ENCODE data around the gene SNX9.

The SNX9 gene

DNA sequence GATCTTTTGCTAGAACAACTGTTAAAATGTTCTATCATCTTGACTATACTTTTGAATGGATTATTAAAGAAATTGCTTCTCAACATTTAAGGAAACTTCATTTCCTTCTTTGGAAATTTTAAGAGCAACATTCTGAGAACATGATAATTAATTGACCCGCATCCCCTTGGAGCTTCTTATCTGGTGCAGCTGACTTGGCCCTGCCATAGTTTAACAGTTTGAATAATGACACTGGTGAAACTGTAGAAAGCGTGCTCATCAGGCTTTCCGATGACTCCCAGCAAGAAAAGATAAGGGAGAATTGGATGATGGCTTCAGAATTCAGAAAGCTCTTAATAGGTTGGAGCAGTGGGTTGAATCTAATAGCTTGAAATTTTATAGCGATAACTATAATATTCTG is 38.1 kb downstream of the SNX9 start:
- no peak for DNase-seq

- no peak for DNase-seq
Observed at GRCh38 chr6:157861814-157862213, 38.8 kb downstream of the SNX9 start.

- no peak for DNase-seq
Observed at GRCh38 chr6:157862706-157863105, 39.7 kb downstream of the SNX9 start.

- DNase-seq, result no peak
Observed at GRCh38 chr6:157864185-157864761, 41.2 kb downstream of the SNX9 start.

DNA sequence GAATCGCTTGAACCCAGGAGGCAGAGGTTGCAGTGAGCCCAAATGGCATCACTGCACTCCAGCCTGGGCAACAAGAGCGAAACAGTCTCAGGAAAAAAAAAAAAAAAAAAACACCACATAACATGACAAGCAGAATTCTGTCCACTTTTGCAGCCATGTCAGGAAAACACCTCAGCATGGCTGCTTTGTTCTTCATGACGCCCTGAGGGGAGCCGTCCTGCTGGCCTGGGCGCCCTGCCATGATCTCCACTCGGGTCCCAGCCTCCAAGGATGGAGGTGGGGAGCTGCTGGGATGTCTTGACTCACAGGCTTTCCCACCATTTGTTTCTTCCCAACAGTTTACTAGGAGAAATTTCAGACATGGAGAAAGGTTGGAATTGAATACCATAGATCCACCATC is 42.2 kb downstream of the SNX9 start:
- DNase-seq, result no peak

DNA sequence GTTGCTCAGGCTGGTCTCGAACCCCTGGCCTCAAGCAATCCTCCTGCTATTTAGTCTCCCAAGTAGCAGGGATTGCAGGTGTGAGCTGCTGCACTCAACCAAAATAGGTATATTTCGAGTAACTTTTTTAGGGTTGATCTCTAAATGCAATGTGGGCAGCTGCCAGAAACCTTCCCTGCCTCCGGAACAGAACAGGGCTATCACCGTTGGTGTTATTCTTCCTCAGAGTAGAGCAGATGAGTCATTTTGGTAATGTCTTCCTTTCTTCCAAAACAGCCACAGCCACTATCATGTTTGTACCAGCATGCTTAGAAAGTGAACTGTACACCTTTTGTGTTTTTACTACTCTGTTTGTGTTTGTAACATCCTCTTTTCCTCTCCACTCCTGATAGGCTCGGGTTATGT is 44.1 kb downstream of the SNX9 start:
- no peak for DNase-seq

- no peak for DNase-seq
Observed at GRCh38 chr6:157867981-157868380, 44.9 kb downstream of the SNX9 start.

- no peak for DNase-seq
Observed at GRCh38 chr6:157868835-157869234, 45.8 kb downstream of the SNX9 start.

DNA sequence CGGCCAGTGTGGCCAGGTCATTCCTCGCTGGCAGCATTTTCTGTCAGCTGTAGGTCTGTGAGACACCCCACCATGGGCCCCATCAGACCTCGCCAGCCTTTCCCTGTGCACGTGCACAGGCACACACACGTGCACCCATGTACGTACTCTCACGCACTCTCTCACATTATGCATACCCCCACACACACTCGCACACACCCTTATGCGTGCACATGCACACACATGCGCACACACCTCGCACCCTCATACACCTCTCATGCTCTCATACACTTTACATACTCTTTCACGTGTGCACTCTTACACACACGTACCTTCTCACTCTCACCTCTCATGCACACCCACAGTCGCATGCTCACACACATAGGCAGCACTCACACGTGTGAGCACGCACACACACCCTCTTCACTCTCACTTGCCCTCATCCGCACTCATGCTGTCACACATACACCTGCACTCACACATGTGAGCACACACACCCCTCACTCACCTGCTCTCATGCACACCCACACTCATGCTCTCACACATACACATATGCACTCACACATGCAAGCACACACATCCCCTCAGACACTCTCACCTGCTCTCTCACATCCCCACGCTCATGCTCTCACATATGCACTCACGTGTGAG is 46.7 kb downstream of the SNX9 start:
- no peak for DNase-seq

DNA sequence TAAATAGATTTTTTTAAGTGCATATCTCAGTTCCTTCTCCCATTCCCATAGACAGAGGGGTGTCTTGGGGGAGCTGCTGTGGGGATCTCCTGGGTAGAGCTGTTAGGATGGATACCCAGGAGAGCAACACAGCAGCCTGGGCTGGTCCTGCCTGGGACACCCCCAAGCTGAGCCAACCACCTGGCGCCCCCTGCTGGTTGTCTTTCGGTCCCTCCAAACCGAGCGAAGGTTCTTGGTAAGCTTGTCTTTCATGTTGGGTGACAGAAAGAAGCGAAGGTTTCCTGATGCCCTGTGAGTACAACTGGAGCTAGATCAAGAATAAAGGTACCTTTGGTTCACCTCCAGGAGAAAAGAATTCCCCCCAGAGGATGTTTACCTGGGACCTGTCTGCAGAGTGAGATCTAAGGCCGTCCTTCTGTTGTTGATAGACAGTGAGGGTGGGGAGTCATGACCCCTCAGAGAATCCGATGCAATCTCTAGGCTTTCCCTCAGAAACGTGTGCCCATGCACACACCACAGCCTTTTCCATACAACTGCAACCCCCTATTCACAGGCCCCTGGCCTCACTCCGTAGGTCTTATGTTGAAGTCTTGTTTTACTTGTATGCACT is 50.8 kb downstream of the SNX9 start:
- peak; percentile 72 for DNase-seq

GRCh38 chr6:157877149-157877548 is 54.1 kb downstream of the SNX9 start:
- DNase-seq, result no peak

- no peak for DNase-seq
Observed at GRCh38 chr6:157877573-157878438, 54.8 kb downstream of the SNX9 start.

DNA sequence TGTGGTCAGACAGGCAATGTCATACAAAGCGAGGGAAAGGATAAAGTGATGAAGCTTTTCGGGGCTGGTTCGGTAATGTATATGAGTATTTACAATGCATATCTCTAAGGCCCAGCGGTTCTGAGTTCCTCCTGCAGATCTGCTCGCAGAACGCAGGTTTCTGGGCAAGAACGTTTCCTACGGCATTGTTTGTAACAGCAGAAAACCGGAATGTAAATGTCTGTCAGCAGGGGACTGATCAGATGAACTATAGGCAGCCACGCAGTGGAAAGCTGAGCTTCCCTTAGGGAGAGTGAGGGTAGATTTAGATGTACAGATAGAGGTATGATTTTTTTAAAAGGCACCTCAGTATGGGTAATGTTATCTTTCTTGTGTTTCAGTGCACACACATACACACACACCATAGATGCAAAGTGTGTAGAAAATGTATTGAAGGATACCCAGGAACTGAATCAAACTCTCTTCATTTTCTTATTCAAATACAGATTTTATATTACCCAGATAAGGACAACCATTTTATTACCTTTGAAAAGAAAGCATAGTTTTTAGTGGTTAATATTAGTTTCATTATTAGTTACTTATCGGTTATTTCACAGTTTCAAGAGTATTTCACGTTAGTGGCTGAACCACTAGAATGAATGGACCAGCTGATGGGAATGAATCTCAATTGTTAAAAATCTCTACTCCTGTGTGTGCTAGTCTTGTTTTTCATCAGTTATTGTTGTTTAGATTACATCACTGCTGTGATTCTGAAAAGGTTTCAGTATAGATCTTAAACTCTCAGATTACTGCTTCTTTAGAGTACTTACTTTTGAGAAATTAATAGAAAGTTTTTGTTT is 56.2 kb downstream of the SNX9 start:
- DNase-seq, result no peak

DNA sequence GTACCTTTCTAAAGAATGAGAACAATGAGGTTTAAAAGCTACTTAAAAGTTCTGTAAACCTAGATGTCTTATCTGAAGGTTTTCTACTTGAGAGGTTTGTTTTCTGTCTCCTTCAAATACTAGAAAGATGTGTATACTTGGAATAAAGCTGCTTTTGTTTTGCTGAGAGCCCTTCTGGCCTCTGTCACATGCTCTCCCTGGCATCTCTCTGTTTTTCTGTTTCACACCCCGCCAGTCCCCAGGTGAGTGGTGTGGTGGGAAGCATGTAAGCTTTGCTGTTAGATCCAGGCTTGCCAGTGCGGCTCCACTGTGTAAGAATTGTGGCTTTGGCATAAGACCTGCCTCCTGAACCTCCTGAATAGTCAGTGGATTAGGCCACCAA is 56.8 kb downstream of the SNX9 start:
- DNase-seq, result no peak

GRCh38 chr6:157880534-157880933 is 57.5 kb downstream of the SNX9 start:
- no peak for DNase-seq

DNA sequence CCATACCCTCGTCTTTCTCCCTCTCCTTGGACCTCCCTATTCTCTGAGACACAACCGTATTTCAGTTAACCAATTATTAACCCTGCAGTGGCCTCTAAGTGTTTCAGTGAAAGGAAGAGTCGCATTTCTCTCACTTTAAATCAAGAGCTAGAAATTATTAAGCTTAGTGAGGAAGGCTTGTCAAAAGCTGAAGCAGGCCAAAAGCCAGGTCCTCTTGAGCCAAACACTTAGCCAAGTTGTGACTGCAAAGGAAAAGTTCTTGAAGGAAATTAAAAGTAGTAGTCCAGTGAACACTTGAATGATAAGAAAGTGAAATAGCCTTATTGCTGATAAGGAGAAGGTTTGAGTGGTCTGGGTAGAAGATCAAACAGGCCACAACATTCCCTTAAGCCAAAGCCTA is 58.3 kb downstream of the SNX9 start:
- no peak for DNase-seq

DNA sequence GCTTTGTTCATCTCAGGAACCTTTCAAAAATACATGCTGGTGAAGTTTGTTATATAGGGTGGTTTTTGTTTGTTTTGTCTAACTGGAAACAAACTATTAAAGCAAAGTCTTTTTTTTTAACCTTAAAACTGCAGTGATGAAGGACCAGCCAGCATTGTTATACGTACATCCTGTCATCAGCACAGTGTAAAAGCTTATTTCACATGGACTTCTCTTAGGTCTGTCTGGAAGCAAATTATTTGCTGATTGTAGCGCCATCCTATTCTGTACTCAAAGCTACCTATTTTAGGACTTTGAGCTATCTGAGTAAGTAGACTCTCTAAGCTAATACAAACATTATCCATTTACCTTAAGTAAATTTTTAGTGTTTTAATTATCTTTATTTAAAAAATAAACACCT is 61.7 kb downstream of the SNX9 start:
- no peak for DNase-seq

DNA sequence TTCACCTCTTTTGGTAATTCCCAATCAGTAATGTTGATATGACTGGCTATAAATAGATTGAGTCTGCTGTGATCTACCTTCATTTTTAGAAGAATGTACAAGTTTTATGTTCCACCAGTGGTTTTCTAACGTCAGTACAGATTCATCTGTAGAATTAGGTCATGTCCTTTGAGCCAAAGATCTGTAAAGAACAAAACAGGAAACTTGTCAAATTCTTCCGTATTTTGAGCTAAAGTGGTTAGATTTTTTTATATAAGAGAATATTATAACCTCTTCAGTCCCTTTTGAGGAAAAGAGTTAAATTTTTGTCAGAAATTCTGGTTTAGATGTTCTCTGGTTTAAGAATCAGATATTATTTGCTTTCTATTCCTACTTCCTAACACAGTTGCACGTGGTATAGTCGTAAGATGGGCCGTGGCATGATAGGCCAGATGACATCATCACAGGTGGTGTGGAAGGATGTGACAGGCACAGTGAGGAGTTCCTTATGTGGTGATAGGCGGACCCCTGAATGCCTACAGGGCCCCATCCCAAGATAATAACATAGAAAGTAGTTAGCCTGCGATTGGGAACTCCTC is 62.3 kb downstream of the SNX9 start:
- DNase-seq, result peak; percentile 35

- DNase-seq, result no peak
Observed at GRCh38 chr6:157885876-157886275, 62.8 kb downstream of the SNX9 start.

GRCh38 chr6:157887892-157888291 is 64.8 kb downstream of the SNX9 start:
- no peak for DNase-seq

- DNase-seq, result no peak
Observed at GRCh38 chr6:157891544-157892362, 68.7 kb downstream of the SNX9 start.
